NCI-H226 (cell line): Measurements from ENCODE around the gene SLC2A8.

Source experiments
- DNase-seq: peaks from one replicate; pipeline ENCODE4 v3.0.0-alpha.2; 2015

The SLC2A8 gene

DNA sequence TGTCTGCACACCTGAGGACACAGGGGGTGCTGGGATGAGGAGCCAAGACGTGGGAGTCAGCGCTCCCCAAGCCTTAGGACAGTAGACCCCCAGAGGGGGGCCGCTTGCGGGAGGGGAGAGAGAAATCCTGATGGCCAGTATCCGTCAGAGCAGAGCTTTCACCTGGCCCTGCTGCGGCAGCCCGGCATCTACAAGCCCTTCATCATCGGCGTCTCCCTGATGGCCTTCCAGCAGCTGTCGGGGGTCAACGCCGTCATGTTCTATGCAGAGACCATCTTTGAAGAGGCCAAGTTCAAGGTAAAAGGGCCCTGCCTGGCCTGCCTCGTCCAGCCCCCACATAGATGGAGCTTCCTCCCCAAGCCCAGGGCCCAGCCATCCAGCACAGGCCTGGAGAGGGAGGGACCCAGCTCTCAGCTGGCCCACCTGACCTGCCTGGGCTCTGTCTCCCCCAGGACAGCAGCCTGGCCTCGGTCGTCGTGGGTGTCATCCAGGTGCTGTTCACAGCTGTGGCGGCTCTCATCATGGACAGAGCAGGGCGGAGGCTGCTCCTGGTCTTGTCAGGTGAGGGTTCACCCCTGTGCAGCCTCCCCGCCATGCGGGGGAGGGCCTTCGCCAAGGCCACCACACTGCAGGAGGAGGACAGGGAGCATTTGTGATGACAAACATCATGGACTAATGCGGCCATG, 6.7 kb downstream of the SLC2A8 start:
- DNase-seq: no peak

DNA sequence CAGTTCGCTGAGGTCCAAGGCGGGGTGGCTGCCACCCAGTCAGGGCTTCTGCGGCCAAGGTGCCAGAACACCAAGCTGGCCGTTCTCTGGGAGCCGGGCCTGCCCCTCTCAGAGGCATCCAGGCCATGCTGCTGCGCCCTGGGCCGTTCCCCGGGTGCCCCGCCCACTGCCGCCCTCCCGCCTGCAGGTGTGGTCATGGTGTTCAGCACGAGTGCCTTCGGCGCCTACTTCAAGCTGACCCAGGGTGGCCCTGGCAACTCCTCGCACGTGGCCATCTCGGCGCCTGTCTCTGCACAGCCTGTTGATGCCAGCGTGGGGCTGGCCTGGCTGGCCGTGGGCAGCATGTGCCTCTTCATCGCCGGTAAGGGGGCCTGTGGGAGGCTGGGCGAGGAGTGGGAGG, 7.7 kb downstream of the SLC2A8 start:
- DNase-seq: no peak

DNA sequence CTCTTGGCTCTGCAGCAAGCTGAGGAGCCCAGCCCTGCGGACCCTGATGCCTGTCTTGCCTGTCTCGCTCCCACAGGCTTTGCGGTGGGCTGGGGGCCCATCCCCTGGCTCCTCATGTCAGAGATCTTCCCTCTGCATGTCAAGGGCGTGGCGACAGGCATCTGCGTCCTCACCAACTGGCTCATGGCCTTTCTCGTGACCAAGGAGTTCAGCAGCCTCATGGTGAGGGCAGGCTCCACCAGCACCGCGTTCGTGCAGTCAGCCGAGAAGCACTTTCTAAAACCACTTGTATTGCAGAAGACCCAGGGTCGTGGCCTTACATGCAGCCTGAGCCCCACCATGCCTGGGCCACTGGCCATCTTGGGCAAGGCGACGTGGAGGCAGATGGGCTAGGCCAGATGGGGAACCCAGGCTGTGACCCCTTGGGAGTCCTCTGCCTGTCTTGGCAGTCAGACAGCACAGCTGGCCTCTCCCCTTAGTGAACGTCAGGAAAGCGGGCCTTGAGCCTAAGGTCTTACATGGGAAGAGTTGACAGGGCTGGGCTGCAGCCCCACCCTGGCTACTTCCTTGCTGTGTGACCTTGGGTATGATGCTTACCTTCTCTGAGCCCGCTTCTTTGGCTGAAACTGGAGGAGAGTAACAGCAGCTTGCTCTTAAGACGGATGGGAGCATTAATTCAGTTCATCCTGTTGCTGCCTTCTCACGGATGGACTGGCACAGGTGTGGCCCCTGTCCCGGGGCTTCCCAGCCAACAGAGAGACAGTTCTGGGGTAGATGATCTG, 8.6 kb downstream of the SLC2A8 start:
- no peak for DNase-seq

DNA sequence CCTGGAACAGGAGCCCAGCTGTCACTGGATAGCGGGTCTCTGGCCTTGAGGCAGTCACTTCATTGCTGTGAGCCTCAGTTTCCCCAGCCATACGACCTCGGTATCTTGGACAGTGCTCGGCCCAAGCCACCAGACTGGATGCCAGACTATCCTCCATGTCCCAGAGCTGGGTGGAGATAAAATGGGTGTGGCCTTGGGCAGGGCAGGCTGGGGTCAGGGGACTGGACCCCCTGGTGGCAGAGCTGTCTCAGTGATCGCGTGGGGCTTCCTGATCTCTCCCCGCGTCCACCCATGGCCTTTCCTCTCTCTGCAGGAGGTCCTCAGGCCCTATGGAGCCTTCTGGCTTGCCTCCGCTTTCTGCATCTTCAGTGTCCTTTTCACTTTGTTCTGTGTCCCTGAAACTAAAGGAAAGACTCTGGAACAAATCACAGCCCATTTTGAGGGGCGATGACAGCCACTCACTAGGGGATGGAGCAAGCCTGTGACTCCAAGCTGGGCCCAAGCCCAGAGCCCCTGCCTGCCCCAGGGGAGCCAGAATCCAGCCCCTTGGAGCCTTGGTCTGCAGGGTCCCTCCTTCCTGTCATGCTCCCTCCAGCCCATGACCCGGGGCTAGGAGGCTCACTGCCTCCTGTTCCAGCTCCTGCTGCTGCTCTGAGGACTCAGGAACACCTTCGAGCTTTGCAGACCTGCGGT, 10.0 kb downstream of the SLC2A8 start:
- DNase-seq: no peak

DNA sequence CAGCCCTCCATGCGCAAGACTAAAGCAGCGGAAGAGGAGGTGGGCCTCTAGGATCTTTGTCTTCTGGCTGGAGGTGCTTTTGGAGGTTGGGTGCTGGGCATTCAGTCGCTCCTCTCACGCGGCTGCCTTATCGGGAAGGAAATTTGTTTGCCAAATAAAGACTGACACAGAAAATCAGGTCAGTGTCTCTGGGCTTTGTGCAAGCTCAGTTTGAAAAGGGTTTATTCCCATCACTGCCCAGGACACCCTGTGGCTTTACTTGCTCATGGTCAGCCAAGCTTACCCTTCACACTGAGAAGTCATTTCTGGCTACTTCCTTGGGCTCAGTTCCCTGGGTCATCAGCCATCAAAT, 10.5 kb downstream of the SLC2A8 start:
- DNase-seq: no peak

DNA sequence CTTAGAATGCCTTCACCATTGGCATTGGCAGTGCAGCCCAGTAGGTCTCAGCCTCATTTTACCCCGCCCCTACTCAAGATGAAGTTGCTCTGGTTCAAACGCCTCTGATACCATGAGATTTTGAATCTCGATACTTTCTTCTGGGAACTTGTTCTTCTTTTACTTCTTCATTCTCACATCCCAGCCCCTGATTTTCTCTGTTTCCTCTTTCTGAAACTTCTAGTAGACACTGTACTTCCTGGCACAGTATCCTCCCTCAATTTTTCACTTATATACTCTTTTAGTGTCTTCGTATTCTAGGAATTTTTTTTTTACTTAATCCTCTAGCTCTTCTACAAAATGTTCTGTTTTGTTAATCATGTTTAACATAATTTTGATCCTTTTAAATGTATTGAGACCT, 14.2 kb downstream of the SLC2A8 start:
- DNase-seq: no peak

DNA sequence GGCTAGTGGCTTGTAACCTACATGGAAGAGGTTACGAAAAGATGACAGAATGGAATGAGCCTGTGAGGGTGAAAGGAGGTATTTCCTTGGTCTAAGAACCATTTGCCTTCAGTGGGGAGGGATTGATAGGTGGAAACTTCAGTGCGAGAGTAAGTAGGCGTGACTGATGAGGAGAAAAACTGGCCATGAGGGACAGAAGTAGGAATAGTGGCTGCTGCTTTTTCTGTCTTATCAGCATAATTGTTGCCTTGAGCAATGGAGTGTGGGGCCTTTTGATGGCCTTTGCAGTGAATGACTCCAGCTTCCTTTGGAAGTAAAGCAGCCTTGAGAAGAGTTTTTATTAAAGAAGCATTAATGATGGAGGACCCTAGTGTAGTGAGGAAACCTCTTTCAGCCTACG, 18.2 kb downstream of the SLC2A8 start:
- DNase-seq: no peak

DNA sequence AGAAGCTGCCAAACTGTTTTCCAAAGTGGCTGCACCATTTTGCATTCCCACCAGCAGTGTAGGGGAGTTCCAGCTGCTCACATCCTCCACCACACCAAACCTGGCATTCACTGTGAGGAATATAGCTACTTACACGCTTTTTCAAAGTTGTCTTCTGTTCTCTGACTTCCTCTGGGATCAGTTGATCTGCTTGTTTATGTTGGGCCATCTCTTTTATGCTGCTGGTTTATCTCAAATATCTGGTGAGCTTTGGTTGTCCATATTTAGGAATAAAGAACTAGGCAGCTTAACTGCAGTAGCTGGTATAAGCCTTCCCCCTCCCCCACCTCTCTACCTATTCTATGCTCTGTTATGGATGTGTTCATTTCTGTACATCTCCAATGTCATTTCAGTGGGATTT, 18.7 kb downstream of the SLC2A8 start:
- DNase-seq: no peak

DNA sequence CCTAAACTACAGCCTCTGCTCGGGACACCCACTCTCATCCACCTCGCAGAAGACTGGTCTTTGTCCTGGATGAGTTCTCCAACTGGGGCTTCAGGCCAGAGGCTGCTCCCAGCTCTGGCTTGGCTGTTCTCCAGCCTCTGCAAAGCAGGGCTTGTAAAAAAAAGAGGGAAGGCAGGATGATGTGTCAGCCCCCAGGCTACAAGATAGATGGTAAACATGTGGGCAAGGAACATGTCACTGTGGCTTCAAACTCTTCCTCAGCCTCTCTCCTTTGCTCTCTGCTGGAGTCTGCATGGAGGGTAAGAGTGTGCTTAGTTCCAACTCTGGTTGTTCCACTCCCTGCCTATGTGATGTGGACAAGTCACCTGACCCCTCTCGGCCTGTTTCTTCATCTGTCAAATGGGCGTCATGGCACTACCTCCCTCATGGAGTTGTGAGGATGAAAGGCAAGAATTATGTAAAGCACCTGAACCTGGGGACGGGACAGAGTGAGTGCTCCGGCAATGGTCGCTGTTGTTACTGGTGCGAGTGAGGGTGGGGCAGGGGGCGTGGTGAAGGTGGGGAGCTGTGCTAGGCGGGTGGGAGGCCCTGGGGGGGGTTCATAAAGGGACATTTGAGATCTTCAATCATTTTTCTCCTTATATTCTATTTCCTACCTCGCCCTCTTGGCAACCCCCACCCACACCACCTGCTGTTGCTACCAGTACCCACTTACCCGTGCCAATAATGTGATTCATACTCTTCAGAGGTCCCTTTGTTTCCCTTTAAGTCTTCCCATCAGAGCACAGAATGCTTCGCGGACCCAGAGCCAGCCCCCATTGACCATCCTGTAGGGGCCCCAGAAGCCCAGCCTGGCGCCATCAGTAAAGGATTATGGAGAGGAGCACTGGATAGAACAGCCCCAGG, 20.4 kb downstream of the SLC2A8 start:
- peak; percentile 65 for DNase-seq

DNA sequence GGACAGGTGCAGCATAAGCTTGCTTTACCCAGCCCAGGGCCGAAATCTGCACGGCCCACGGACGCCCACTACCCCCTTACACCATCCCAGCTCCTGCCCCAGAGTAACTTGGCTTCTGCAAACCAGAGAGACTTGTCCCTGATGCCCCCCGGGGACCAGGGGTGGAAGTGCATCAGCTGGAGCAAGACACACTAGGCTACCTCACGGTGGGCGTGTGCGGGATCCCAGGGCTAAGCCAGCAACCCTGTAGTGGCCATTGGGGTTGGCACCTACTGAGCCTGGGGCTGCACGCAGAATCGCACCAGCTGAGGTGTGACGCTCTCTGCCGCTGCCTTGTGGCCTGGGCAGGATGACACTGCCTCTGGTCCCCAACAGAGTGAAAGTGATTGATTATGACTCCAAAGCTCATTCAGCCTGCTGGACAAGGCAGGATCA, 21.1 kb downstream of the SLC2A8 start:
- DNase-seq: no peak

DNA sequence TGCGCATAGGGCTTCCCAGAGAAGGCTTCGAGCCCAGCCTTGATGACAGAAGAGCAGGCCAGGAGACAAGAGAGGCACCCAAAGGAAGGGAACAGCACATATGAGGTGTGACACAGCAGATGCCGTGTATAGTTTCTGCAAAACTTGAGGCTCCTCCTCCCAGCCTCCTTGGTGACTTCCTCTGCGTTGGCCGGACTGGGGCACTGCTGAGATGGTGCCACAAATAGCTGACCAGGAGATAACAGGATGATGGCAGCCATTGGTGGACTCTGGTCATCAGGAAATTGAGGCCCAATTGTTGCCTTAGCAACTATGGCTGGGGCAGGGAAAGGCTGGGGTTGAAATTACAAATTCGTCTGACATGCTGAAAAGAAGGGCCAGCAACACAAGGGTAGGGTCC, 22.4 kb downstream of the SLC2A8 start:
- no peak for DNase-seq

DNA sequence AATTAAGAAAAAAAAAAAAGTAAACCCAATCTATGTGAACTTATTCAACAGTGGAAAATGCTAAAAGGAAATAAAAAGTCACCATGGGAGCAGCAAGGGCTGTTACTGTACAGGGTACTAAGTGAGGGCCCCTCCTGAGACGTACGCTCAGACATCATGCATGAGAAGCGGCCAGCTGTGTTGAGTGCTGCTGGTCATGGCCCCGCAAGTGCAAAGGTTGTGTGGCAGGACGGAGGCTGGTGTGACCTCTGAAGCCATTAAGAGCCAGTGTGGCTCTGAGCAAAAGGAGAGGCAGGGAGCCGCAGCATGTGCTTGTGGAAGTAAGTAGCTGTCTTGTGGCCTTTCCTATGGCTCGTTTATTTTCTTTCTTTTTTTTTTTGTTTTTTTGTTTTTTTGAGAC, 24.1 kb downstream of the SLC2A8 start:
- DNase-seq: no peak

DNA sequence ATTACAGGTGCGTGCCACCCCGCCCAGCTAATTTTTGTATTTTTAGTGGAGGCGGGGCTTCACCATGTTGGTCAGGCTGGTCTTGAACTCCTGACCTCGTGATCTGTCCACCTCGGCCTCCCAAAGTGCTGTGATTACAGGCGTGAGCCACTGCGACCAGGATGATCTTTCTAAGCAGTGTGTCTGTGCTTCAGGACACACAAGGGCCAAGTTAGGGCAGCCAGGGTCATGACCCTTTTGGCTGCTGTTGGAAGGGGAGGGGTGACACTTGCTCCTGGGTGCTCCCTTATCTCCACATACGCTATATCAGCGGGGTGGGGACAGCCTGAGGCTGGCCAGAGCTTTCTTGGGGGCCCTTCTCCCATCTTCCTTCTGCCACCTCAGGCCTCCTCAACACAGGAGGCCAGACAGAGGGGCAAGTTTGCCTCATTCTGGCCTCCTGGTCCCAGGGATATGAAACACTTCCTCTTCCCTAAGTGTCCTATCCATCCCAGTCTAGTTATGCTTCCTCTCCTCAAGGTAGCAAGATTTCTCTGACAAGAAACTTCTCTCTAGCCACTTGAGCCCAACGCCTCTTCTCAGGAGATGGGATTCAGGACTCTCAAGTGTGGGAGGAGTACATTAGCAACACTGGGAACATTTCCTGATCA, 25.3 kb downstream of the SLC2A8 start:
- no peak for DNase-seq

DNA sequence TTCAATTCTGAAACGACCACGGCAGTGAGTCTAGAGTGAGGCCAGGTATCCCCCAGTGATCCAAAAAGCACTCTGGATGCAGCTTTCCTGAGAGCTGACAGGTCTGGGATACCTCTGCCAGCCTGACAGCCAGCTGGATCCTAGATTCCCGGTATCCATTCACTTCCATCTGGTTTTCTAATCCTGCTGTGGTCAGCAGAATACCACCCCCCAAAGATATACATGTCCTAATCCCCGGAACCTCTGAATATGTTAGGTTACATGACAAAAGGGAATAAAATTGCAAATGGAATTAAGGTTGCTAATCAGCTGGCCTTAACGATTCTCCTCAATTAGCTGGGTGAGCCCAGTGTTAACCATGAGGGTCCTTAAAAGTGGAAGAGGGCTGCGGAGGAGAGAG, 25.8 kb downstream of the SLC2A8 start:
- no peak for DNase-seq

DNA sequence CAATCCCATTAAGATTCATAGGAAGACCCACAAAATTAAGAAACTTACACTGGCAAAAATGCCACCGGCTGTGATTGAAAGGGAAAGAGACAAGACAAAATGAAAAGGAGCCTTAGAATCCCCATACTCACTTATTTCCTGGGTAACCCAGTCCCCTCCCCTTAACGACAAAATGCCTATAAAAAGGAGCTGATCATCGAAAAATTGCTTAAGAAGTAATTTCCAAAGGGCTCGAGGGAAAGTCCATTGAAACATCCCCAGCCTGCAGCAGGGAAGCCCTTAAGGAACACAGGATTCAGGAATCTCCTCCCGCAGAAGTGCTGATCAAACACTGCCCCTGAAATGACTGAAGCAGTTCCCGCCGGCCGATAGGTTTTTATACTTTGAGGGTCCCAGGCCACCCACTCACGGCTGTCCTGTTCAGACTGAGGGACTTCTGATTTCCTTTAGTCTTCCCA, 26.5 kb downstream of the SLC2A8 start:
- DNase-seq: no peak

DNA sequence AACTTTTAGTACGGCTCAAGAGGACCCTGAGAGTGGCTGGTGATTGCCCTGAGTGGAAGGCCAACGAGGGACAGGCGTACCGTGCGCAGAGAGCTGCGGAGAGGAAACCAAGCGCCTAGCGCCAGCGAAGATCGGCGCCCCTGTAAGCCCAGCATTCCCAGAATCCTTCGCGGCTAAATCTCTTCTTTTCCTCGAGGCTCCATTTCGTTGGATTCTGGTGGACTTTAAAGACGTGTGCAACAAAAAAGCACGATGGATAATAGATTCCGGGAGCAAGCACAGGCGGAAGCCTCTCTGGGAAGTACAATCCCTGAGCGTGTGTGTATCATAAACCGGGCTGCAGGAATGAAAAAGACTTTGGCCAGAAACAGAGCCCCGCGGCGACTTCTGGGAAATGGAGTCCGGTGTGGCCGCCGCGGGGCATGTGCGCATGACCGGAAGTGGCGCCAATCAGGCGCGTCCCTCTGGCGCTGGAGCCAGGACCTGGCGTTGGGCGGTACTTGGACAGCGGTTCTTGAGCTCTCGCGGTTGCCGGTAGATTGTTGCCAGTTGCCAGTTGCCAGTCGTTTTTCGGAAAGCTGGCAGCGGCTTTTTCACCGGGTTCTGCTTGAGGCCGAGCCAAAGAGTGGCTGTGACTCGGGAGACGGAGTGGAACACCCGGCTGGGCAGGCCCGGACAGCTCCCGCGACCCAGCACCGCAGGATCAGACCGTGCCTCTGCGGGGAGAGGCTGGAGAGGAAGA, 27.1 kb downstream of the SLC2A8 start, which contains the start of gene ZNF79:
ZNF79 (plus strand) TSS at position 449 of the 742 bp plus-strand sequence. CDS start 406 bp downstream, outside the sequence.
- peak; percentile 89 for DNase-seq

DNA sequence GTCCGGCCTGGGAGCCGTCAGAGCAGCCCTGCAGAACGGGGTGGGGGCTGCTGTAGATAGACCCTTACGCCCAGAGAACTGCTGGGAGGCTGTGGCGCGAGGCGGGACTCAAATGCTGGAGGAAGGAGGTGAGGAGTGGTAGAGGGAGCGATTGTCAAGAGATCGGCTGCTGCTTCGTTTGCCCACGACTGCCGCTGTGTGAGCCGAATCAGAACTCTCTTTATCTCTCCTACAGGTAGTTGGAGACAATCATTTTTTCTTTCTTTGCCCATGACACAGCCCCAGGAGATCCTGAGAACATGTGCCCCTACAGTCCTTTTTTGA, 27.7 kb downstream of the SLC2A8 start:
- DNase-seq: no peak

DNA sequence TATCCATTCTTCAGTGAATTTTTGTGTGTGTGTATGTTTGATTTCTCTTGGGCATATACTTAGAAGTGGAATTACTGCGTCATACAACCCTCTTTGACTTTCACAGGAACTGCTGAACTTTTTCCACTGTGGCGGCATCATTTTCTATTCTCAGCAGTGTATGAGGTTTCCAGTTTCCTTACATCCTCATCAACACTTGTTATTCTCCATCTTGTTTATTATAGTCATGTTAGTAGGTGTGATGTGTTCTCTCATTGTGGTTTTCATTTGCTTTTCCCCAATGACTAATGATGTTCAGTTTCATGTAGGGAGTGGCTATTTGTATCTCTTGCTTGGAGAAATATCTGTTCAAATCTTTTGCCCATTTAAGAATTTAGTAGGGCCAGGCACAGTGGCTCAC, 29.8 kb downstream of the SLC2A8 start:
- no peak for DNase-seq

DNA sequence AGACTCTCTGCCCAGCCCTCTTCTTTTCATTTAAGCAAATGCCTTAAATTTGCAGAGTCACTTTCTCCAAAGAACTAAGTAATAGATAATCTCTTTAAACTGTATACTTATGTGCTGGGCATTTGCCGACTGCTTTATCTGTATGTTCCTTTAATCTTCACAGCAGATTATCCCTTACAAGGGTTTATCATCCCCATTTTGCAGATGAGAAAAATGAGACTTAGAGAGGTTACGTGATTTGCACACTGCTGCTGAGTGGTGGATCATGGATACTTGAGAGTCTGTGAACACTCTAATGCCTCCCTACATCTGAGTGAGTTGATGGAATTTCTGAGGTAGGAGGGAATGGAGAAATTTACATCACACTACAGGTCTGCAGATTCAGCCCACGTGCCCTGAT, 31.4 kb downstream of the SLC2A8 start:
- no peak for DNase-seq

DNA sequence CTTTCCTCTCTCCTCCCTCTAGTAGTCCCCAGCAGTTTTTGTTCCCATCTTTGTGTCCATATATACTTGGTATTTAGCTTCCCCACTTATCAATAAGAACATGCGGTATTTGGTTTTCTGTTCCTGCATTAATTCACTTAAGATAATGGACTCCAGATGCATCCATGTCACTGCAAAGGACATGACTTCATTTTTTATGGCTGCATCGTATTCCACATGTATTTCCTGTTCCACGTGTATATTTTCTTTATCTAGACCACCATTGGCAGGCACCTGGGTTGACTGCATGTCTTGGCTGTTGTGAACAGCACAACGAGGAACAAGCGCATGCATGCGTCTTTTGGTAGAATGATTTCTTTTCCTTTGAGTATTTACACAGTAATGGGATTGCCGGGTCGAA, 33.4 kb downstream of the SLC2A8 start:
- DNase-seq: no peak

DNA sequence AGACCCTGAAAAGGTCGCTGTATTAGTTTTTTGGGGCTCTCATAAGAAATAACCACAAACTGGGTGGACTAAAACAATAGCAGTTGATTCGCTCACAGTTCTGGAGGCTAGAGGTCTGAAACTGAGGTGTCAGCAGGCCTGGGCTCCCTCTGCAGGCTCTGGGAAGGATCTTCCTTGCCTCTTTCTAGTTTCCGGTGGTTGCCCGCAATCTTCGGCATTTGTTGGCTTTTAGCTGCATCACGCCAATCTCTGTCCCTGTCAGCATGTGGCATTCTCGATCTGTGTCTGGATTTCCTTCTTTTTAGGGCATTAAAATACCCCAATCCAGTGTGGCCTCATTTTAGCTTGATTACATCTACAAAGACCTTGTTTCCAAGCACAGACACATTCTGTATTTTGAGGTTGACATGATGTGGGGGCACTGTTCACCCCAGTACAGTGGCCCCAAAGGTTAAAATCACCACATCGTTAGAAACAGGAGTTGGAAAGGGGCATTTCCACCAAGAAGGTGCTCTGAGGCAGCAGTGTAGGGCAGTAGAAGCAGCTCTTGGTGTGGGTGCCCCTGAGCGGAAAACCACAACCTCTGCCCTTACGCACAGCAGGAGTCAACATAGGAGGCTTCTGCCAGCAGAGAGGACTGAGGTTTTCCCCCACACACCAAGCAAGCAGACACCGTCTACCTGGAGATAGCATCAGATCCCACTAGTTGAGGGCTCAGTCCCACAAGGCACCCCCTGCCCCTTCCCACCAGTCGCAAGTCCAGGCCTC, 40.7 kb downstream of the SLC2A8 start:
- no peak for DNase-seq
